CD4-positive, CD25-positive, alpha-beta regulatory T cell (primary cell): ENCODE measurements around the gene METTL8. TPM values are rescaled to one million over a fixed set of nuclear protein-coding genes. Genes with fewer than 3 reads are reported as not detected.
A peak's percentile ranks its signal among the peaks of the same experiment; 100 is the strongest.

Source experiments
- ATAC-seq, 2 donors: fragments of 150-1000 bp; cut with Tn5 transposase; one replicate each; pipeline ENCODE4 v1.10.0; 2021; ENCODE audit warnings: low read depth in 2 of 2, moderate number of reproducible peaks in 2 of 2, moderate library complexity in 1 of 2
- DNase-seq, 3 donors: peaks; one replicate each; pipeline versions ENCODE4 v3.0.0 to v3.0.0-alpha.2; 2012 to 2022; ENCODE audit warnings: mixed read lengths in 1 of 3
- H3K27ac ChIP-seq: one replicate; pipeline ENCODE4 v1.7.0; 2013; ENCODE audit warnings: mild to moderate bottlenecking, low read length; ENCODE audit not compliant: insufficient read depth, poor library complexity, severe bottlenecking
- H3K27me3 ChIP-seq: one replicate; pipeline ENCODE4 v1.7.0; 2013; ENCODE audit warnings: low read length; ENCODE audit not compliant: control insufficient read depth, insufficient read depth
- H3K36me3 ChIP-seq: one replicate; pipeline ENCODE4 v1.7.0; 2013; ENCODE audit warnings: mild to moderate bottlenecking, low read length, moderate library complexity; ENCODE audit not compliant: control insufficient read depth, insufficient read depth
- H3K4me1 ChIP-seq: 2 replicates; pipeline ENCODE4 v1.7.0; 2013; ENCODE audit warnings: mild to moderate bottlenecking, low read length; ENCODE audit not compliant: insufficient read depth, control insufficient read depth, poor library complexity, severe bottlenecking
- H3K4me3 ChIP-seq: one replicate; pipeline ENCODE4 v1.7.0; 2013; ENCODE audit warnings: low read depth, mild to moderate bottlenecking, low read length, moderate library complexity
- H3K9me3 ChIP-seq, 2 experiments: 1 replicate in 1 of 2; 2 replicates in 1 of 2; pipeline ENCODE4 v1.7.0; 2013; ENCODE audit warnings: low read length in 2 of 2, mild to moderate bottlenecking in 1 of 2, moderate library complexity in 1 of 2; ENCODE audit not compliant: control insufficient read depth in 2 of 2
- H3K27ac Mint-ChIP-seq, 3 donors: one replicate each; pipeline ENCODE4 v1.8.0; 2020 to 2022; ENCODE audit warnings: mild to moderate bottlenecking in 3 of 3, mixed read lengths in 3 of 3, moderate library complexity in 2 of 3
- H3K27me3 Mint-ChIP-seq: one replicate; pipeline ENCODE4 v1.8.0; 2022; ENCODE audit warnings: mild to moderate bottlenecking, mixed read lengths
- H3K36me3 Mint-ChIP-seq: one replicate; pipeline ENCODE4 v1.8.0; 2020; ENCODE audit warnings: mixed read lengths
- H3K4me1 Mint-ChIP-seq, 4 donors: one replicate each; pipeline ENCODE4 v1.8.0; 2020 to 2022; ENCODE audit warnings: mixed read lengths in 4 of 4, mild to moderate bottlenecking in 1 of 4
- H3K4me3 Mint-ChIP-seq, 4 donors: one replicate each; pipeline ENCODE4 v1.8.0; 2020 to 2022; ENCODE audit warnings: mild to moderate bottlenecking in 4 of 4, mixed read lengths in 4 of 4, moderate library complexity in 3 of 4
- H3K9me3 Mint-ChIP-seq, 7 donors: one replicate each; pipeline ENCODE4 v1.8.0; 2020 to 2022; ENCODE audit warnings: mixed read lengths in 7 of 7, mild to moderate bottlenecking in 3 of 7, moderate library complexity in 2 of 7
- polyA plus RNA-seq, 4 donors: library from polyadenylated mRNA; unstranded; fragments of 300-500 nt; fragmentation: Illumina TruSeq; gene quantifications; one replicate each; pipeline ENCODE4 v1.2.3, GENCODE V29; 2021
- total RNA-seq: library from RNA; stranded (reverse); gene quantifications from one replicate; pipeline ENCODE4 v1.2.3, GENCODE V29; 2022

Gene METTL8
- total and polyA plus RNA-seq, 5 donors from 2014 or later: 12.6 to 27.3 (median 19.7) TPM

- peaks cover 7 to 32% (median 22%) of the 10 kb centered on the region in 4 donors for H3K4me1 Mint-ChIP-seq
- H3K9me3 Mint-ChIP-seq: peaks cover 0 to 10% (median 2%) of the 10 kb centered on the region in 7 donors
- no peaks in the 10 kb centered on the region for H3K36me3 ChIP-seq
- H3K36me3 Mint-ChIP-seq: peaks cover 7% of the 10 kb centered on the region
- H3K27me3 Mint-ChIP-seq: no peaks in the 10 kb centered on the region
- DNase-seq: peak in 1 of 3 donors; percentile 23
- no peak overlapping the region for H3K4me3 Mint-ChIP-seq
- H3K27ac Mint-ChIP-seq: peak overlapping the region in 1 of 3 donors; percentile 13
- H3K4me1 ChIP-seq: peaks cover 10% of the 10 kb centered on the region
- H3K4me3 ChIP-seq: peak overlapping the region; percentile 22
- H3K27me3 ChIP-seq: no peaks in the 10 kb centered on the region
- peaks cover 0 to 7% of the 10 kb centered on the region in 2 experiments for H3K9me3 ChIP-seq
- no peak overlapping the region for H3K27ac ChIP-seq
- ATAC-seq: peak; percentile 37
These were observed 34.5 kb downstream of the METTL8 start for GRCh38 chr2:171399292-171399691.

- no peak overlapping the region for H3K27ac ChIP-seq
- ATAC-seq (no peak), DNase-seq (no peak)
- H3K4me3 ChIP-seq: no peak overlapping the region
- H3K27me3 ChIP-seq: no peaks in the 10 kb centered on the region
- peaks cover 7% of the 10 kb centered on the region for H3K36me3 Mint-ChIP-seq
- peaks cover 6% of the 10 kb centered on the region for H3K4me1 ChIP-seq
- H3K4me1 Mint-ChIP-seq: peaks cover 5 to 16% (median 13%) of the 10 kb centered on the region in 4 donors
- no peak overlapping the region for H3K27ac Mint-ChIP-seq
- no peaks in the 10 kb centered on the region for H3K27me3 Mint-ChIP-seq
- H3K9me3 ChIP-seq: no peaks in the 10 kb centered on the region
- no peaks in the 10 kb centered on the region for H3K36me3 ChIP-seq
- peaks cover 0 to 1% (median 0%) of the 10 kb centered on the region in 7 donors for H3K9me3 Mint-ChIP-seq
- H3K4me3 Mint-ChIP-seq: no peak overlapping the region
These were observed 39.5 kb downstream of the METTL8 start for GRCh38 chr2:171394164-171394740.

- no peak overlapping the region for H3K27ac ChIP-seq
- DNase-seq (no peak), ATAC-seq (no peak)
- H3K27me3 ChIP-seq: no peaks in the 10 kb centered on the region
- no peaks in the 10 kb centered on the region for H3K9me3 ChIP-seq
- no peaks in the 10 kb centered on the region for H3K4me1 ChIP-seq
- no peaks in the 10 kb centered on the region for H3K36me3 ChIP-seq
- no peak overlapping the region for H3K4me3 Mint-ChIP-seq
- H3K4me1 Mint-ChIP-seq: peaks cover 6 to 13% (median 9%) of the 10 kb centered on the region in 4 donors
- no peak overlapping the region for H3K4me3 ChIP-seq
- H3K9me3 Mint-ChIP-seq: peaks cover 0 to 1% (median 0%) of the 10 kb centered on the region in 7 donors
- no peaks in the 10 kb centered on the region for H3K27me3 Mint-ChIP-seq
- peaks cover 7% of the 10 kb centered on the region for H3K36me3 Mint-ChIP-seq
- no peak overlapping the region for H3K27ac Mint-ChIP-seq
These were observed 40.3 kb downstream of the METTL8 start for GRCh38 chr2:171393487-171393886.

GRCh38 chr2:171391532-171391931 is 42.3 kb downstream of the METTL8 start:
- Histone ChIP-seq H3K27me3 (no peaks in the 10 kb centered on the region), H3K4me1 (no peaks in the 10 kb centered on the region), H3K27ac (no peak overlapping the region), H3K9me3 (no peaks in the 10 kb centered on the region), H3K36me3 (no peaks in the 10 kb centered on the region), H3K4me3 (no peak overlapping the region)
- Mint-ChIP-seq H3K4me3 (no peak overlapping the region), H3K4me1 (peaks cover 2 to 14% (median 7%) of the 10 kb centered on the region in 4 donors), H3K9me3 (no peaks in the 10 kb centered on the region), H3K36me3 (peaks cover 7% of the 10 kb centered on the region), H3K27ac (no peak overlapping the region), H3K27me3 (no peaks in the 10 kb centered on the region)
- no peak for ATAC-seq
- DNase-seq: no peak

- H3K36me3 ChIP-seq: no peaks in the 10 kb centered on the region
- Mint-ChIP-seq H3K4me1 (peaks cover 4 to 14% (median 8%) of the 10 kb centered on the region in 4 donors), H3K4me3 (no peak overlapping the region), H3K27ac (no peak overlapping the region), H3K36me3 (peaks cover 10% of the 10 kb centered on the region), H3K9me3 (no peaks in the 10 kb centered on the region), H3K27me3 (no peaks in the 10 kb centered on the region)
- peak in 1 of 3 donors; percentile 27 for DNase-seq
- H3K9me3 ChIP-seq: no peaks in the 10 kb centered on the region
- no peak overlapping the region for H3K4me3 ChIP-seq
- no peaks in the 10 kb centered on the region for H3K27me3 ChIP-seq
- H3K4me1 ChIP-seq: no peaks in the 10 kb centered on the region
- no peak overlapping the region for H3K27ac ChIP-seq
- ATAC-seq: no peak
These were observed 42.8 kb downstream of the METTL8 start for GRCh38 chr2:171390941-171391516.

- Mint-ChIP-seq H3K36me3 (peaks cover 13% of the 10 kb centered on the region), H3K4me1 (peaks cover 5 to 14% (median 9%) of the 10 kb centered on the region in 4 donors), H3K27me3 (no peaks in the 10 kb centered on the region), H3K9me3 (no peaks in the 10 kb centered on the region), H3K27ac (no peak overlapping the region), H3K4me3 (no peak overlapping the region)
- Histone ChIP-seq H3K36me3 (no peaks in the 10 kb centered on the region), H3K27ac (no peak overlapping the region), H3K4me1 (no peaks in the 10 kb centered on the region), H3K9me3 (no peaks in the 10 kb centered on the region), H3K4me3 (no peak overlapping the region), H3K27me3 (no peaks in the 10 kb centered on the region)
- DNase-seq: no peak
- ATAC-seq: no peak
These were observed 44.0 kb downstream of the METTL8 start for GRCh38 chr2:171389780-171390179.

- Histone ChIP-seq H3K27me3 (no peaks in the 10 kb centered on the region), H3K4me1 (no peaks in the 10 kb centered on the region), H3K4me3 (no peak overlapping the region), H3K9me3 (no peaks in the 10 kb centered on the region), H3K36me3 (no peaks in the 10 kb centered on the region), H3K27ac (no peak overlapping the region)
- H3K4me1 Mint-ChIP-seq: peaks cover 5 to 14% (median 9%) of the 10 kb centered on the region in 4 donors
- H3K9me3 Mint-ChIP-seq: no peaks in the 10 kb centered on the region
- ATAC-seq: no peak
- no peak overlapping the region for H3K4me3 Mint-ChIP-seq
- no peaks in the 10 kb centered on the region for H3K27me3 Mint-ChIP-seq
- no peak for DNase-seq
- peaks cover 13% of the 10 kb centered on the region for H3K36me3 Mint-ChIP-seq
- no peak overlapping the region for H3K27ac Mint-ChIP-seq
These were observed 44.5 kb downstream of the METTL8 start for GRCh38 chr2:171389325-171389724.

- Mint-ChIP-seq H3K27me3 (no peaks in the 10 kb centered on the region), H3K9me3 (peaks cover 0 to 2% (median 0%) of the 10 kb centered on the region in 7 donors), H3K27ac (no peak overlapping the region), H3K4me3 (no peak overlapping the region), H3K4me1 (peaks cover 6 to 14% (median 8%) of the 10 kb centered on the region in 4 donors), H3K36me3 (peaks cover 18% of the 10 kb centered on the region)
- no peak for ATAC-seq
- no peaks in the 10 kb centered on the region for H3K36me3 ChIP-seq
- H3K27ac ChIP-seq: no peak overlapping the region
- H3K4me3 ChIP-seq: no peak overlapping the region
- H3K27me3 ChIP-seq: no peaks in the 10 kb centered on the region
- DNase-seq: no peak
- H3K9me3 ChIP-seq: no peaks in the 10 kb centered on the region
- no peaks in the 10 kb centered on the region for H3K4me1 ChIP-seq
These were observed 46.7 kb downstream of the METTL8 start for GRCh38 chr2:171387052-171387451.
